Osteoblast (primary cell): Measurements from ENCODE around the gene EPB41L4B. TPM values are rescaled to one million over a fixed set of nuclear protein-coding genes. Genes with fewer than 3 reads are reported as not detected.

Experiments used
- DNase-seq: peaks from one replicate; pipeline ENCODE4 v3.0.0; 2011; ENCODE audit warnings: low spot score, mixed read lengths; ENCODE audit not compliant: insufficient read length; ENCODE audit errors: missing footprints
- H2AFZ ChIP-seq: 2 replicates; pipeline ENCODE4 v1.6.0; 2011; ENCODE audit warnings: mild to moderate bottlenecking, low read length
- H3K27ac ChIP-seq: 2 replicates; pipeline ENCODE4 v1.5.1; 2011; ENCODE audit warnings: mild to moderate bottlenecking, low read depth, low read length, moderate library complexity
- H3K27me3 ChIP-seq: 2 replicates; pipeline ENCODE4 v1.6.0; 2012; ENCODE audit warnings: mild to moderate bottlenecking, control low read depth, inconsistent platforms, low read length, moderate library complexity; ENCODE audit not compliant: insufficient read depth
- H3K36me3 ChIP-seq: 2 replicates; pipeline ENCODE4 v1.5.1; 2011; ENCODE audit warnings: mild to moderate bottlenecking, low read length, control low read depth, moderate library complexity; ENCODE audit not compliant: insufficient read depth
- H3K4me1 ChIP-seq: 2 replicates; pipeline ENCODE4 v1.5.1; 2011; ENCODE audit warnings: mild to moderate bottlenecking, low read length, control low read depth, moderate library complexity; ENCODE audit not compliant: insufficient read depth
- H3K4me2 ChIP-seq: 2 replicates; pipeline ENCODE4 v1.6.0; 2011; ENCODE audit warnings: mild to moderate bottlenecking, low read length; ENCODE audit not compliant: insufficient read depth
- H3K4me3 ChIP-seq: fragments of 200-600 bp; sonication (generic); 3 replicates; pipeline ENCODE4 v1.5.1; 2012; ENCODE audit warnings: mild to moderate bottlenecking, low read length, inconsistent platforms; ENCODE audit not compliant: insufficient read depth
- H3K79me2 ChIP-seq: 2 replicates; pipeline ENCODE4 v1.6.0; 2012; ENCODE audit warnings: mild to moderate bottlenecking, low read length, control low read depth, inconsistent platforms; ENCODE audit not compliant: insufficient read depth
- H3K9me3 ChIP-seq: 2 replicates; pipeline ENCODE4 v1.5.1; 2011; ENCODE audit warnings: low read depth, low read length, control low read depth
- H4K20me1 ChIP-seq: 2 replicates; pipeline ENCODE4 v1.6.0; 2012; ENCODE audit warnings: mild to moderate bottlenecking, low read length, control low read depth; ENCODE audit not compliant: insufficient read depth
- total RNA-seq: library from RNA; depleted of rRNA; stranded (reverse); fragments of >200 nt; gene quantifications from 2 replicates; pipeline ENCODE4 v1.2.3, GENCODE V29; 2012
- TF ChIP-seq, protein P1 (sequence below): IDR thresholded peaks from 2 replicates; pipeline ENCODE4 v1.5.1; 2011; ENCODE audit warnings: mild to moderate bottlenecking, low read depth, low read length, moderate library complexity; ENCODE audit errors: extremely low read depth

Gene EPB41L4B
- total RNA-seq, 1 donor: 2.2 TPM

DNA sequence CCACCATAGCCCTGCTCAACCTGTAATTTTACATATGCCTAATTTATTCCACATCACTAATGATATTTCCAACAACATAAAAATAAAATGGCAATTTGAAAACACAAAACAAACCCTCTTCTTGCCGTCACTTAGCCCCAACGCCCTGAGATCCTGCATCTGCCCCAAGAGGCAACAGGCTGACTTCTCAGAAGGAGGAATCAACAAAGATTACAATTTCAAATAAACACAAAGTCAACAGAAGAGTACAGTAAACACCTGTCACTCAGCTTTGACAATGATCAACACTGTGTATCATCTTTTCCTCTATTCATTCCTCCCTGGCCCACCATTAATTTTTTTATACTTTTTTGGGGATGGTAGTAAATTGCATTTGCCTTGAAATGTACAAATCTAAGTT lies 19.8 kb downstream of the EPB41L4B start:
- Histone ChIP-seq H3K27me3 (peaks cover 18% of the 10 kb centered on the region), H3K27ac (no peak overlapping the region), H3K4me2 (no peak overlapping the region), H4K20me1 (no peaks in the 10 kb centered on the region), H3K9me3 (no peaks in the 10 kb centered on the region), H3K79me2 (no peaks in the 10 kb centered on the region), H3K36me3 (no peaks in the 10 kb centered on the region), H3K4me1 (peaks cover 5% of the 10 kb centered on the region), H2AFZ (no peak overlapping the region), H3K4me3 (no peak overlapping the region)
- DNase-seq: no peak
- TF ChIP-seq, protein P1, sequence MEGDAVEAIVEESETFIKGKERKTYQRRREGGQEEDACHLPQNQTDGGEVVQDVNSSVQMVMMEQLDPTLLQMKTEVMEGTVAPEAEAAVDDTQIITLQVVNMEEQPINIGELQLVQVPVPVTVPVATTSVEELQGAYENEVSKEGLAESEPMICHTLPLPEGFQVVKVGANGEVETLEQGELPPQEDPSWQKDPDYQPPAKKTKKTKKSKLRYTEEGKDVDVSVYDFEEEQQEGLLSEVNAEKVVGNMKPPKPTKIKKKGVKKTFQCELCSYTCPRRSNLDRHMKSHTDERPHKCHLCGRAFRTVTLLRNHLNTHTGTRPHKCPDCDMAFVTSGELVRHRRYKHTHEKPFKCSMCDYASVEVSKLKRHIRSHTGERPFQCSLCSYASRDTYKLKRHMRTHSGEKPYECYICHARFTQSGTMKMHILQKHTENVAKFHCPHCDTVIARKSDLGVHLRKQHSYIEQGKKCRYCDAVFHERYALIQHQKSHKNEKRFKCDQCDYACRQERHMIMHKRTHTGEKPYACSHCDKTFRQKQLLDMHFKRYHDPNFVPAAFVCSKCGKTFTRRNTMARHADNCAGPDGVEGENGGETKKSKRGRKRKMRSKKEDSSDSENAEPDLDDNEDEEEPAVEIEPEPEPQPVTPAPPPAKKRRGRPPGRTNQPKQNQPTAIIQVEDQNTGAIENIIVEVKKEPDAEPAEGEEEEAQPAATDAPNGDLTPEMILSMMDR: no peak

DNA sequence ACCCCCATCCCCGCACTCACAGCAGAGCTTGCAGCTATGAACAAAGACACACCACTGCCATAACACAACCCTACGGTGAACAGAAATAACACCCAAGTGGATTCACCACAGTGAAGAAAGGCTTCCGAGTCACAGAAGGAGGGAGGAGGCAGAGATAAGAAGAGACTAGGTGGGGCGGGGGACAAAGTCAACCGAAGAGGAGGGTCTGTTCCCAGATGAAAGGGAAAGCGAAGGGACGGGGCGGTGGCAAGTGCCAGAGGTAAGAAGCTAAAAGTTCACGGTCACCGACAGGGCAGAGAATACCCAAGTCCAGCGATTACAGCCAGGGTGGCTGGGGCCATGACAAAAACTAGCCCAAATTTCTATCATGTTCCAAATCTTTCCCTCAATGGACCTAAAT lies 21.0 kb downstream of the EPB41L4B start:
- TF ChIP-seq, protein P1: no peak
- DNase-seq: no peak
- H3K27ac ChIP-seq: no peak overlapping the region
- H3K9me3 ChIP-seq: no peaks in the 10 kb centered on the region
- peaks cover 23% of the 10 kb centered on the region for H3K27me3 ChIP-seq
- no peaks in the 10 kb centered on the region for H3K79me2 ChIP-seq
- H2AFZ ChIP-seq: no peak overlapping the region
- H3K4me2 ChIP-seq: no peak overlapping the region
- H3K4me3 ChIP-seq: no peak overlapping the region
- peaks cover 5% of the 10 kb centered on the region for H3K4me1 ChIP-seq
- H4K20me1 ChIP-seq: no peaks in the 10 kb centered on the region
- no peaks in the 10 kb centered on the region for H3K36me3 ChIP-seq

DNA sequence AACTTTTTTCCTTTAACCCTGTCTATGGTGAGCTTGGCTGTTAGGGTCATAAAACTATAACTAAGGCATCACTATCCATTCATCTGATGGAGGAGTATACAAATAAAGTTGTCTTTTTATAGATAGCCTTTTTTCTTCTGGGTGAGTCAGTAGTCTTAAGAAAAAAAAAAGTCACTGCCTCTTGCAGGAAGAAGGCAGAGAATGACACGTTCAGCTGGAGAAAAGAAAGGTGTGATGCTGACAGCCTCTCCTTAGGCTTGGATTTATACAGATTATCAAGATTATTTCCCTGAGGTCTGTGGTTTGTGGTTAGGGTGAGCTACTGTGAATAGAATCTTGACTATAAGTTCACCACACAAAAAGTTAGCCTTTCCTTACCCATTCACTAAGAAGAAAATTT lies 23.0 kb downstream of the EPB41L4B start:
- no peak for DNase-seq
- H3K4me3 ChIP-seq: no peak overlapping the region
- peaks cover 24% of the 10 kb centered on the region for H3K27me3 ChIP-seq
- no peak overlapping the region for H2AFZ ChIP-seq
- no peaks in the 10 kb centered on the region for H3K36me3 ChIP-seq
- peaks cover 5% of the 10 kb centered on the region for H3K4me1 ChIP-seq
- H3K27ac ChIP-seq: no peak overlapping the region
- H3K79me2 ChIP-seq: no peaks in the 10 kb centered on the region
- H3K4me2 ChIP-seq: no peak overlapping the region
- no peaks in the 10 kb centered on the region for H4K20me1 ChIP-seq
- H3K9me3 ChIP-seq: no peaks in the 10 kb centered on the region
- TF ChIP-seq, protein P1: no peak

DNA sequence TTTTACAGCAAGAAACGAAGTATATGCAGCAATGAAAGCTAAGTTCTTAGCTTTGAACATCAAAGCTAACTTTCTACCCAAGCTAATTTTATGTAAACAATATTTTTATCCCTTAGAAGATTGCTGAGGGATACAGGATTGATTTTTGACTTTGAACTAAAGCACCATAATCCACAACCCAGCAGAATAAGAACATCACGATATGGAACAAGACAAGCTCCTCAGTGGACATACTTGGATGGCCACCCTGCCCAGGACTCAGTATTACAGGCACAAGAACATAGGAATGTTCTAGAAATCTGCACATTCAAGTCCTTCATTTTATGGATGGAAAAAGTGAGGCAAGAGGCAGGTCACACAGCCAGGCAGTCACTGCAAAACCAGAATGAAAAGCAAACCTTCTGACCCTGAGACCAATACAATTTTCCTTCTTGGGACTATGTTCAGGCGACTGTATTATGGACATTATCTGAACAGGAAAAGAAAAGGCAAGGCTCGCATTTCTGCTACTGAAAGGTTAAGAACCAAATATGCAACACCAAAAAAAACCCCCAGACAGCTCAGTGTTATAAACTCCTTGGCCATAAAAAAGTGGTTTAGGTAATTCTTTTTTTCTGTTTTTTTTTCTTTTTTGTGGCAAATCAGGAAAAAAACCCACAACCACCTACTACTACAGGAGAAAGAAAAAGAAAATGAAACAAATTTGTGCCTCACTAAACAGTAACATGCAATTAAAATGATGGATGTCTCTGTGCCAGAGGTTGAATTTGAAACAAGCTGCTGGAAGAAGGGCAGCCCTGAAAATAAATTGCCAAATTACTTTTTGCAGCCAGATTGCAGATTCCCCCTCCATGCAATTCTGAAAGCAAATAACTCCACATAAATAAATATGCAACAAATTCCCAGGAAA lies 25.4 kb downstream of the EPB41L4B start:
- no peak overlapping the region for H2AFZ ChIP-seq
- H3K9me3 ChIP-seq: no peaks in the 10 kb centered on the region
- peaks cover 20% of the 10 kb centered on the region for H3K27me3 ChIP-seq
- peak overlapping the region; percentile 0 for H3K4me2 ChIP-seq
- TF ChIP-seq, protein P1: no peak
- no peaks in the 10 kb centered on the region for H3K79me2 ChIP-seq
- no peaks in the 10 kb centered on the region for H4K20me1 ChIP-seq
- no peak for DNase-seq
- no peaks in the 10 kb centered on the region for H3K36me3 ChIP-seq
- no peak overlapping the region for H3K4me3 ChIP-seq
- no peak overlapping the region for H3K27ac ChIP-seq
- peaks cover 5% of the 10 kb centered on the region for H3K4me1 ChIP-seq
